OCI-M2 (cell line): ENCODE data around the gene TUBA1A.
"Not testable (repeated sequence)": the region's sequence is repeated elsewhere in the genome, so short reads cannot be mapped to it uniquely, and the experiment has no call there.

Experiments
- DNase-seq: peaks from one replicate; lab custom pipeline; 2025; ENCODE audit not compliant: unreplicated experiment; lab: John Stamatoyannopoulos, UW

The TUBA1A gene

GRCh38 chr12:49201595-49202295 is 12.9 kb upstream of the TUBA1A start:
- no peak for DNase-seq

DNA sequence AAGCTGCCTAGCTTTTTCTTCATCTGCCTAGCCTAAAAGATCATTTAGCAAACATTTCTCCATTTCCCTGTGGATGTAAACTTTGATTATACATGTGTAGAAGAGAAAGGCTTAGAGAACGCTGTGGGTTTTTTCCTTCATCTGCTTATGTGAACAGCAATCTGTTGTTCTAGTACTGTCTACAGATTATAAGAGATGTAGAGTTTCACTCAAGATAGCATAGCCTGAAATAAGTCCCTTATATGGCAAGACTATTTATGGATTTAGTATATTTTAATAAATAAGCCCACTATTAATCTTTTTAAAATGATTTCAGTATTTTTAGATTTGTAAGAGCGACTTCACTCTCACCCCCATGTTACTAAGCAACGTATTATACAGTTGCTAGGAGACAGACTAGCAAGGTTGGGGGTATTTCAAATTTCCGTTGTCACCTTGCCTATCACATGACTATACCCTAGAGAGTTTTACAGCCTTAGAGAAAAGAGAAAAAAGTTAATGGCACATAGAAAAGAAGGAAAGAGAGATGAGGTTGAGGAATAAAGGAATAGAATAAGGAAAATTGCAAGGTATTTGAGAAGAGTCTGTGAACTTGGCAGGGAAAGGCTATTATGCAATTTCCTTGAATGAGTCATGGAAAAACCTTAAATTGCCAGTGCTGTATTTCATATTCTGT is 12.2 kb upstream of the TUBA1A start:
- DNase-seq = no peak

DNA sequence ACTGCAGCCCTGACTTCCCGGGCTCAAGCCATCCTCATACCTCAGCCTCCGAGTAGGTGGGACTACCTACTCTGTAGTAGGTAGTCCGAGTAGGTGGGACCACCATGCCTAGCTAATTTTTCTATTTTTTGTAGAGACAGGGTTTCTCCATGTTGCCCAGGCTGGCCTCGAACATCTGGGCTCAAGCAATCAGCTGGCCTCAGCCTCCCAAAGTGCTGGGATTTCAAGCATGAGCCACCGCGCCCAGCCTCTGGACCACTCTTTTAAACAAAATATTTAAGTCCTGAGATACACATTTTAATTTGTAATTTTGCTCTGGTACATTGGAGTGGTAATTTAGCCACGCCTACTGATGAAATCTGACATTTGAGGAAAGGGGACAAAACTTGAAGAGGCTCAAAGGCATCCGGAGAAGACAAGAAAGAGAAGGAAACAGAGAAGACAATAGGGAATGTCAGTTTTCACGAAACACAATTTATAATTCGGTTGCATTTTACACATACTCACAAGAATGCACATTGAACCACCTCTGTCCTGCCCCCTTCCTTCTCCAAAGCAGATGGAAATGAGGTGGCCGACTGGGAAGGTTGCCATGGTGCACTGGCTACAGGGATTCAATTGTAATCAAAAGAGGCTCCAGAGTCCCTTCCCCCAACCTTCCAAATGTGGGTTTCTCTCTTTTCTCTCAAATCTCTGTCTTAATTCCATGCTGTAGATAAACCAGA is 9.7 kb upstream of the TUBA1A start:
- DNase-seq = no peak

GRCh38 chr12:49197256-49197655 is 8.4 kb upstream of the TUBA1A start:
- no peak for DNase-seq

GRCh38 chr12:49195736-49196135 is 6.9 kb upstream of the TUBA1A start:
- DNase-seq = no peak

GRCh38 chr12:49193746-49194145 is 4.9 kb upstream of the TUBA1A start:
- DNase-seq = not testable (repeated sequence)

DNA sequence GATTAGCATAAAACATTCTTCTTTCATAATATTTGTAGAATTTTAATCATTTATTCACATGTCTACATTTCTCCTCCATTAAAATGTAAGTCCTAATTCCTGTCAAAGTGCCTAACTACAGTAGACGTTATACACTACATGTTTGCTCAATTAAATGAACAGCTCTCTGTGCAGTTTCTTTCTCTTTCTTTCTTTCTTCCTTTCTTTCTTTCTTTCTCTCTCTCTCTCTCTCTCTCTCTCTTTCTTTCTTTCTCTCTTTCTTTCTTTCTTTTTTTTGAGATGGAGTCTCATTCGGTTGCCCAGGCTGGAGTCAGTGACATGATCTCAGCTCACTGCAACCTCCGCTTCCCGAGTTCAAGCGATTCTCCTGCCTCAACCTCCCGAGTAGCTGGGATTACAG is 2.6 kb upstream of the TUBA1A start:
- DNase-seq = not testable (repeated sequence)

DNA sequence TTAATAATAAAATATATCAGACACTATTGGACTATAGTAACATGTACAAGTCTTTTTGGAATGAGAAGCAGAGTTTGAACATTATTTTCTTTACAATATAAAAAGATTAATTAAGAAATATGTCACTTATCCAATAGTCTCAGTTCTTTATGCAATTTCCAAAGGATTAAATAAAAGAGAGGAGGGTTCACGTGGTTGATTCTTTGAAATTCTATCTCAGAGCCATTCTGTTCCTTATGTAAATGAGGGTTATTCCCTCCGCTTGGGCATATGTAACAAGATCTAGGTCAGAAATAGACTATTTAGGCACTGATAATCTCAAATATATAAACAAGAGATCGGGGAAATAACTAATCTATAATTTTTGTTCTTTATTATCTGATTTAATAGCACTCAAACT is 2.1 kb upstream of the TUBA1A start:
- DNase-seq = no peak

GRCh38 chr12:49189731-49190716 is 1.1 kb upstream of the TUBA1A start:
- no peak for DNase-seq

- no peak for DNase-seq
These were observed 522 bp downstream of the TUBA1A start for GRCh38 chr12:49188201-49188915.

DNA sequence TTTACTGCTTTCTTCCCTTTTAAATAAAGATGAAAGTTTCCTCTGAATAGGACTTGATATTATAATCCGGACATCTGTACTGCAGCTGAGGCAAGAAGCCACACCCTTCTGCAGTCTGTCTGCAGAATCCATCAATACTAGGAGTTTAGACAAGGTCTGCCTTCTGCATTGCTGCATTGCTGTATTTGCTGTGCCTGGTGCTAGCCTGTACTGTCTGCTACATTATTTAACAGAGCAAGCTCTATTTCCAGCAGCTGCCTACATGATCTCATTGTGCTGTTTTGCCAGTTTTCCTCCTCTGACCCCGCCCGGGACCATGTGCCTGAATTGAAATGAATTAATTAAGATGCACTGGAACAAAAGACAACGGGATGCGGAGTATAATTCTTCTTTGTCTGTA is 1.7 kb downstream of the TUBA1A start:
- DNase-seq = no peak

- not testable (repeated sequence) for DNase-seq
These were observed 2.6 kb downstream of the TUBA1A start for GRCh38 chr12:49186307-49186706.

- not testable (repeated sequence) for DNase-seq
These were observed 4.2 kb downstream of the TUBA1A start for GRCh38 chr12:49184697-49185096.

DNA sequence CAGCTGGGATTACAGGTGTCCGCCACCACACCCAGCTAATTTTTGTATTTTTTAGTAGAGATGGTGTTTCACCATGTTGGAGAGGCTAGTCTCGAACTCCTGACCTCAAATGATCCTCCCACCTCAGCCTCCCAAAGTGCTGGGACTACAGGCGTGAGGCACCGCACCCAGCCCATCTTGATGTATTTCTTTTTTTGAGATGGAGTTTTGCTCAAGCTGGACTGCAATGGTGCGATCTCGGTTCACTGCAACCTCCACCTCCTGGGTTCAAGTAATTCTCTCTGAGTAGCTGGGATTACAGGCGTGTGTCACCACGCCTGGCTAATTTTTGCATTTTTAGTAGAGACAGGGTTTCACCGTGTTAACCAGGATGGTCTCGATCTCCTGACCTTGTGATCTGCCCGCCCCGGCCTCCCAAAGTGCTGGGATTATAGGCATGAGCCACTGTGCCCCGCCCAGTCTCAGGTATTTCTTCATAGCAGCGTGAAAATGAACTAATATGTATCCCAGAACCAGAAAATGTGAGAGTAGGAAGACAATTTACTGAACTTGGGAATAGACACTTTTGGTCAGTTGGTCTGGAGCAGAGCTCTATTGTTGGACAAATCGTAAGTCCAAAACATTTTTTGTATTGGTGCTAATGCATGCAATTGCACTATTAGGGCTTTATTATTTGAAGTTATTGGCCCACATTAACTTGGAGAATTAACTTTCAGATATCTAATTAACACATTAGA is 5.5 kb downstream of the TUBA1A start:
- not testable (repeated sequence) for DNase-seq

- no peak for DNase-seq
These were observed 14.7 kb downstream of the TUBA1A start for GRCh38 chr12:49174218-49174617.

DNA sequence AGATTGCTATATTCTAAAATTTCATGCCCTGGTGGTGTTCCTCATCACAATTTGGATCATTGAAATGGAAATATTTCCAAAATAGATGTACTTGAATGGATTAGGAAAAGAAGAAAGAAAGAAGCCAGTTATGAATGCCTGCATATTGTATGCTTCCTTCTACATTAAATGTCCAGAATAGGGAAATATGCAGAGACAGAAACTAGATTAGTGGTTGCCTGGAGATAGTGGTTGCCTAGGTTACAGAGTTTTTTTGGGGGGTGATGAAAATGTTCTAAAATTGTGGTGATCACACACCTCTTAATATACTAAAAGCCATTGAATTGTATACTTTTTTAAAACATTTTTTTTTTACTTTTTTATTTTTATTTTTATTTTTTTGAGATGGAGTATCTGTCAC is 18.0 kb downstream of the TUBA1A start:
- no peak for DNase-seq

DNA sequence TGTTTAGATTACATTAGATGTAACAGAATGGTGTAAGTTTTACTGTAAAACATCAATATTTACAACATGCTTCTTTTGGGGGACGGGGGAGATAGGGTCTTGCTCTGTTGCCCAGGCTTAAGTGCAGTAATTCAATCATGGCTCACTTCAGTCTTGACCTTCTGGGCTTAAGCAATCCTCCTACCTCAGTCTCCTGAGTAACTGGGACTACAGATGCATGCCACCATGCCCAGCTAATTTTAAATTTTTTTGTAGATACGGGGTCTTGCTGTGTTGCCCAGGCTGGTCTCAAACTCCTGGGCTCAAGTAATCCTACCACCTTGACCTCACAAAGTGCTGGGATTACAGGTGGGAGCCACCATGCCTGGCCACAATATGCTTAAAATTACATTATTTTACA is 23.8 kb downstream of the TUBA1A start:
- DNase-seq = no peak

GRCh38 chr12:49161901-49162300 is 27.0 kb downstream of the TUBA1A start:
- DNase-seq = not testable (repeated sequence)

DNA sequence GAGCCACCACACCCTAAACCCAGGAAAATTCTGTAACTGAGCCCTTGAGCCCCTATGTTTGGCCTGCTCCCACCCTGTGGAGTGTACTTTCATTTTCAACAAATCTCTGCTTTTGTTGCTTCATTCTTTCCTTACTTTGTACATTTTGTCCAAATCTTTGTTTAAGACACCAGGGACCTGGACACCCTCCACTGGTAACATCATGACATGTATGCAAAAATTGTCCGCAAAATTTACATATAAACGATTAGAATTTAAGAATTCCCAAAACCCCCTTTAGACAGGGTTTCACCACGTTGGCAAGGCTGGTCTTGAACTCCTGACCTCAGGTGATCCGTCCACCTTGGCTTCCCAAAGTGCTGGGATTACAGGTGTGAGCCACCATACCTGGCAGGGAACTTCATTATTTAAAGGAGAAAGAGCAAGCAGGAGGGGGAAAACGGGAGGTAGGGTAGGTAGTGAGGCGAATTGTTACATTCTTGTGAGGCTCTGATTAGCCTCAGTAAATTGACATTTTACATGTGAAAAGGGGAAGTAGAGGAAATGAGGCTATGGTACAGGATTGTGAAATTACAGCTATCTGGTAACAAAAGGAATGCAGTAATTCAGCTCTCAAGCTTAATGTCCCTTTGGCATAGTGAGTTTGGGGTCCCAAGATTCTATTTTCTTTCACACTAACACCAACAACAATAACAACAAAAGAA is 27.6 kb downstream of the TUBA1A start:
- DNase-seq = no peak
